GM21526 (cell line): Measurements from ENCODE around the gene UBE2S.
"Not testable (repeated sequence)": the region's sequence is repeated elsewhere in the genome, so short reads cannot be mapped to it uniquely, and the experiment has no call there.

Experiments used
- ATAC-seq: cut with Tn5 transposase; IDR thresholded peaks from one replicate; pipeline ENCODE4 v1.9.1; 2021; ENCODE audit warnings: moderate library complexity; ENCODE audit not compliant: unreplicated experiment, low FRiP score

UBE2S gene

GRCh38 chr19:55406826-55407549 lies 600 bp downstream of the UBE2S start:
- ATAC-seq = no peak

DNA sequence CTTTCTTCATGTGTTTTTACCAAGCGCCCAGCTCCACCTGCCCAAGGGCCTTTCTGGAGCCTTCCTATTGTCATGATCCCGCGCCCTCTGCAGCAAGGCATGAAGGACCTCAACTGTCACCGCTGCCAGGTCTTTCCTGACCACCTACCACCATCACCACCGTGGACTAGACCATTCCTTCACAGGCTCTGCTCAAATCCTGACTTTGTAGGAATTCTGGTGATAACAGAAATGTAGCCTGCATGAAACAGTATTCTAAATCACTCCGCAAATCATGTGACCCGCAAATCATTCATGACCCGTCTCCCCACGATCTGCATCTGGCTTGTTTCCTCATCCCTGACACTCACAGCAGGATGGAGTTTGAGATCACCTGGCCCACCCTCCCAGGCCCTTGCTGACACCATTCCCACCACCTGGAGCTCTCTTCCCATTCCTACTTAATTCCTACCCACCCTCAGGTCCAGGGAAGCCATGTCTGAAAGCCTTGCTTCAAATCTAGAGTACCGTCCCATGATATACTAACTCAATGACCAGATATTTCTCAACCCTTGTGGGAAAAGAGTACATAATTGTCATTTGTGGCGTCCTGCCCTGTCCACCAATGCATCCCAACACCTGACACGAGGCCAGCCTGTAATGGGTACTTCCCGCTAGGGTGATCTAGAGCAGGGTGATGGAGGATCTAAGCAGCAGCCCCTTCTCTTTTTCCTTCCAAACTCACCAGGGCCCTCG lies 1.3 kb downstream of the UBE2S start:
- ATAC-seq = no peak

DNA sequence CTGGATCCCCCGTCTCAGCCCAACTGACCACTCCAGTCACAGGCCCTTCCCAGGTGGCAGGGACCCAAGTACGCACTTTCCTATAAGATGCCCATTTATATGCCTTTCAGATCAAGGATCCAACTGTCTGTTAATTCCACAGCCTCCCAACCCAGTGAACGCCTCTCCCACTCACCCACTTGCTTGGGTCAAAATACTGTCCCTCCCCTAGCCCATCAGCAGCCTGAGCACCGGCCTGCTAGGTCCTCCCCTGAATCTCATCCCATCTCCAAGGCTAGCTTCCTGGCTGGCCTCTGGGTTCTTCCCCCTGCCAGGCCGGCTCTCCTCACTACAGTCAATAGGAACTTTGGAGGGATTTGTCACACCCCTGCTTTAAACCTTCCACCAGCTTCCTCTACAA lies 1.9 kb downstream of the UBE2S start:
- ATAC-seq = no peak

DNA sequence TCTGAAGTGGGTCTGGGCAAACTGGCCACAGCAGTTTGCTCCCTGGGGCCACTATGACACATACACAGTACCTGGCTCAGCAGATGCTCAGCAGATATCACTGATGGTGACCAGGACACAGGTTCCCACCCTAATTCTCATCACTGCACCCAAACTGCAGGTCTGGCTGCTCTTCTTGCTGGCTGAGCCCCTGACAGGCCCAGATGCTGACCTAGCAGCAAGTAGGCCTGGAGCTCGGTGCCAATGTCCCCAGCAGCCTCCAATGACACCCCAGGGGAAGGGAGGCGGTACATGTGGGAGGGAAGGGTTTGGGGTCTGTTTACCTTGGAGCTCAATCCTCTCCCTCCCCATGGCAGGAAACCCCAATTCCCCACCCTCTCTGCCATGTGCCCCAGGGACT lies 5.1 kb downstream of the UBE2S start:
- ATAC-seq = no peak

DNA sequence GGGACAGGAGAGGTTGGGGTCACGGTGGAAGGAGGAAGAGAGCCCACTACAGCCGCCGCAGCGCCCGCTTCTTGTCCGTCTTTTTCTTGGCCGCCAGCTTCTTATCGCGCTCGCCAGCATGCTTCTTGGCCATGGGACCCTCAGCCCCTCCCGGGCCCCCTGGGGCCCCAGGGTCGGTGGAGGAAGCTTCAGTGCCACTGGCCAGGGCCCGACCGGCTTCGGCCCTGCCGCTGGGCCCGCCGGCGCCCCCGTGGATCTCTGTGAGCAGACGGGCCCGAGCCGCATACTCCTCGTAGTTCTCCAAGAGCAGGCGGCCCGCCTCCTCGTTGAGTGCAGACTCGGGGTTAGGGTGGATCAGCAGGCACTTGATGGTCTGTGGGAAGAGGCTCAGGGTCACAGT lies 6.2 kb downstream of the UBE2S start:
- ATAC-seq = not testable (repeated sequence)

- no peak for ATAC-seq
Observed at GRCh38 chr19:55400281-55401087, 7.1 kb downstream of the UBE2S start.

- no peak for ATAC-seq
Observed at GRCh38 chr19:55398200-55398925, 9.2 kb downstream of the UBE2S start.

DNA sequence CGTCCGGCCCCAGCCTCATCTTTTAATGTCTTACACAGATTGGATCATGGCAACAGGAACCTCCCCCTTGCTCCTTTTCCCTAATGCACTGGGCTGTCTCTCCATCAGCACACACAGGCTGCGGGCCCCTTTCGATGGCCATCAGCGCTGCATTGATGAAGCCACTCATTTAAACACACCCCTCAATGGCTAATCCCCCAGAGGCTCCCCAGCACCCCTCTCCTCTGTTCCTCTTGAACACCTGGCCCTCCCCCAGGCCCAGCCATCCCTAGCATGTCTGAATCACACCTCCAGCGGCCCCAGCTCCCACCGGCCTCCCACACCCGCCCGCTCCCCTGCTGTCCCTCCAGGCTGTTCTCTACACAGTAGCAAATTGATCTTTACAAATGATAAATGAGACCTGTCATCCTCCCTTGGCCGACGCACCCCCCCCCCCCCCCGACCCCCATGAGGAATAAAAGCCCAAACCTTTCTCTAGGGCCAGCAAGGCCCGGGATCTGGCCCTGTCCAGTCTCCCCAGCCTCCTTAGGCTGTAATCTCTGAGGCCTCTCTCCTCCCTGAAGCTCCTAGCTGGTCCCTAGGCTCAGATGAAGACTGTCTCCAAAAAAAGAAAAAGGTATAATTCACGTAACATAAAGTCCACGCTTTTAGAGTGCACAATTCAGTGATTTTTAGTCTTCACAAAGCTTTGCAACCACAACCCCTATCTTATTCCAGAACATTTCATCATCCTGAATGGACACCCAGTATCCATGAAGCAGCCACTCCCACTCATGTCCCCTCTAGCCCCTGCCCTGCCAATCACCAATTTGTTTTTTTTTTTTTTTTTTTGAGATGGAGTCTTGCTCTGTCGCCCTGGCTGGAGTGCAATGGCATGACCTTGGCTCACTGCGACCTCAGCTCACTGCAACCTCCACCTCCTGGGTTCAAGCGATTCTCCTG lies 14.5 kb downstream of the UBE2S start:
- no peak for ATAC-seq

DNA sequence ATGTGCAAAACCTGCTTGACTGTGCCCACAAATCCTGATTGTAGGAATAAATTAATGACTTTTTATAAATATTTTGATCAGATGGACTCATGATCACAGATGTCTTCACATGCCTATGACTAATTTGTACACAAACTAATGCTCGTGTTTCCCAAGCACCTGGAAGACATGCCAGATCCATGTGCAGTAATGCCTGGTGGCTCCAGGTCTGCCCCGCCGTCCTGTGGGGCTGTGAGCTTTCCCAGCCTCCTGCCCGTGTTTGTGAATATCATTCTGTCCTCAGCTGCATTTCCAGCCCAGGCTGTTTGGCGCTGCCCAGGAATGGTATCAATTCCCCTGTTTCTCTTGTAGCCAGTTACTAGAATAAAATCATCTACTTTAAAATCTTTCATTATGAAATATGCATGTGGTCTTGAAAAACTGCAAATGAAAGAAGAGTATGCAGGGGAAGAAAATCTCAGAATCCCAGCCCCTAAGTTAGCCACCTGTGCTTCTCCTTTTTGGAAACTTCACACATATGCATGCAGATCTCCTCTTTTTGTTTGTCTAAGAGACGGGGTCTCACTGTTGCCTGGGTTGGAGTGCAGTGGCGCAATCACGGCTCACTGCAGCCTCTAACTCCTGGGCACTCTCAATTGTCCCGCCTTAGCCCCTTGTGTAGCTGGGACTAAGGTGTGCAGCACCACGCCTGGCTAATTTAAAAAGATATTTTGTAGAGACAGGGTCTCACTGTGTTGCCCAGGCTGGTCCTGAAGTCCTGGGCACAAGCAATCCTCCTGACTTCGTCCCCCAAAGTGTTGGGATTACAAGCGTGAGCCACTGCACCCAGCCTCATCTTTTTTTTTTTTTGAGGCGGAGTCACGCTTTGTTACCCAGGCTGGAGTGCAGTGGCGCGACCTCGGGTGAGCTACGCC lies 15.6 kb downstream of the UBE2S start:
- ATAC-seq = no peak

- ATAC-seq = no peak
Observed at GRCh38 chr19:55391191-55391670, 16.4 kb downstream of the UBE2S start.

DNA sequence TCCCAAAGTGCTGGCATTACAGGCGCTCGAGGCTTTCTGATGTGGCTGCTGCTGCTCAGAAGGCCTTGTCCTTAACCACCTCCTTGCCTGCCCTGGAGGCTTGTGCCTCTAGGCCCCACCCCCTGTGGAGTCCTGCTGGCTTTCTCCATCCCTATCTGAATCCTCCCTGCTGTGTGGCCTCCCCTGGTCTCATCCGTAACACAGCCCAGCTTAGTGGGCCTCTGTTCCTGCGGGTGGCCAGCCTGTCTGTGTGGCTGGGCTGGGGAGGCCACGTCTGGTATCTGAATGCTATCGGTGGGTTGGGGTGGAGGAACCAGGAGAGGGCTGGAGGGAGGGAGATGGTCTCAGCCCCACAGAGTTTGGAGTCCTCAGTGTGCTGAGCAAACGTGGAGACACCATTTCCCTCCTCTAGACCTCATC lies 17.1 kb downstream of the UBE2S start:
- ATAC-seq = no peak

DNA sequence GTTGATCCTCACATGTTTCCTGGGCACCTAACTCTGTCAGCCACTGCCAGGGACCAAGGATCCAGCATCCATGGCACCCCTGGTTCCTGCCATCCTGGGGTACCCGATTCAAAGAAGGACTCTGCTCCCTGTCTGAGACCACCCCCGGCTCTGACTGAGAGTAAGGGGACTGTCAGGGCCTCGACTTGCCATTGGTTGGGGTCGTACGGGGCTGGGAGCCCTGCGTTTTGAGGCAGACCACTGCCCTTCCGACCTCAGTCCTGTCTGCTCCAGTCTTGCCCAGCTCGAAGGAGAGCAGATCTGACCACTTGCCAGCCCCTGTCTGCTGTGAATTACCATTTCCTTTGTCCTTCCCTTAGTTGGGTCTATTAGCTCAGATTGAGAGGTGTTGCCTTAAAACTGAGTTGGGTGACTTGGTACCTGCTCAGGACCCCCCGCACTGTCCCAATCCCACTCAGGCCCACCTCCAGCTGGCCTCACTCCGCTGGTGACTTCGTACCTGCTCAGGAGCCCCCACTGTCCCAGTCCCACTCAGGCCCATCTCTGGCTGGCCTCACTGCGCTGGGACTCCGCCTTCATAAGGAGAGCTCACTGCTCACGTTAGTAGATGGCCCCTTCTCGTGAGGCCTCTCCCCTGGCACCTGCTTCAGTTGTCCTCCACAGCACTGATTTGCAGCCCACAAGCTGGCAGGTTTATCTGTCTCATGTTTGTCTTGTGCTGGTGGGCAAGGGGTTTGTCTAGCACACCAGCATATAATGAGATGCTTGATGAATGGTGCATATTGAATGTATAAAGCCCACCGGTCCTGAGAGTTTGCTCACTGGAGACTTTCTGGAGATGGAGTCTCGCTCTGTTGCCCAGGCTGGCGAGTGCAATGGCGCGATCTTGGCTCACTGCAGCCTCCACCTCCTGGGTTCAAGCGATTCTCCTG lies 17.9 kb downstream of the UBE2S start:
- ATAC-seq = no peak

DNA sequence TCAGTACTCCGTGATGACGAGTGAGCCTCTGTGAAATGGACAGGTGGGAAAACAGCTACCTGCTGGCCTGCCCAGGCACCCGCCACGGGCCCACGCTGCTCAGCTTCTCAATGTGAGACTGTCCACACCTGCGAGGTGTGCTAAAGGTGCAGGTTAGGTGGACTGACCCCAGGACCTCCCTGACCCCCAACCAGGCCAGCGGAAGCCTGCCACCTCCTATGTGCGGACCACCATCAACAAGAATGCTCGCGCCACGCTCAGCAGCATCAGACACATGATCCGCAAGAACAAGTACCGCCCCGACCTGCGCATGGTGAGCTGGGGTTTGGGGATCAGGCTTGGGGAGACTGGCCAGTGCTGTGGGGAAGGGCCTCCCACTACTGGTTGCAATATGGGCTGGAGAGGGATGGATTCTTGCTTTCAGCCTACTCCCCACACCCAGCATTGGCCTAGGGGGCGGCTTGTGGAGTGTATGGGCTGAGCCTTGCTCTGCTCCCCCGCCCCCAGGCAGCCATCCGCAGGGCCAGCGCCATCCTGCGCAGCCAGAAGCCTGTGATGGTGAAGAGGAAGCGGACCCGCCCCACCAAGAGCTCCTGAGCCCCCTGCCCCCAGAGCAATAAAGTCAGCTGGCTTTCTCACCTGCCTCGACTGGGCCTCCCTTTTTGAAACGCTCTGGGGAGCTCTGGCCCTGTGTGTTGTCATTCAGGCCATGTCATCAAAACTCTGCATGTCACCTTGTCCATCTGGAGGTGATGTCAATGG lies 19.7 kb downstream of the UBE2S start:
- ATAC-seq = no peak

DNA sequence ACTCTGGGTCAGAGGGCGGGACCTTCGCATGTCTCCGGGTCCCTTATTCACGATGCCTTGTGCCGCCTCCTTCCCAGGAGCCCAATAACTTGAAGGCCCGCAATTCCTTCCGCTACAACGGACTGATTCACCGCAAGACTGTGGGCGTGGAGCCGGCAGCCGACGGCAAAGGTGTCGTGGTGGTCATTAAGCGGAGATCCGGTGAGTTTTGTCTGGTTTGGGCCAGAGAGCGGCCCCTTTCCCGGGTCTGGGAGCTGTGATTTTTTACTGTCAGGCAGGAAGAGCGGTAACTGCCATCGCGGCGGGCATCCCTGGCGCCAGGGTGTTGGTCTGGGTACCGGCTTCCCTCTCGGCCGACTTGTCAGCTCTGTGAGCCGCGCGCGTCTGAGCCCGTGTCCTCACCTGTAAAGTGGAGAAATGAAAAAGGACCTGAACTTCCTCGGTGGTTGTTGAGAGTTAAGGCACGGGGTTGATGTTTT lies 21.1 kb downstream of the UBE2S start:
- ATAC-seq = no peak

DNA sequence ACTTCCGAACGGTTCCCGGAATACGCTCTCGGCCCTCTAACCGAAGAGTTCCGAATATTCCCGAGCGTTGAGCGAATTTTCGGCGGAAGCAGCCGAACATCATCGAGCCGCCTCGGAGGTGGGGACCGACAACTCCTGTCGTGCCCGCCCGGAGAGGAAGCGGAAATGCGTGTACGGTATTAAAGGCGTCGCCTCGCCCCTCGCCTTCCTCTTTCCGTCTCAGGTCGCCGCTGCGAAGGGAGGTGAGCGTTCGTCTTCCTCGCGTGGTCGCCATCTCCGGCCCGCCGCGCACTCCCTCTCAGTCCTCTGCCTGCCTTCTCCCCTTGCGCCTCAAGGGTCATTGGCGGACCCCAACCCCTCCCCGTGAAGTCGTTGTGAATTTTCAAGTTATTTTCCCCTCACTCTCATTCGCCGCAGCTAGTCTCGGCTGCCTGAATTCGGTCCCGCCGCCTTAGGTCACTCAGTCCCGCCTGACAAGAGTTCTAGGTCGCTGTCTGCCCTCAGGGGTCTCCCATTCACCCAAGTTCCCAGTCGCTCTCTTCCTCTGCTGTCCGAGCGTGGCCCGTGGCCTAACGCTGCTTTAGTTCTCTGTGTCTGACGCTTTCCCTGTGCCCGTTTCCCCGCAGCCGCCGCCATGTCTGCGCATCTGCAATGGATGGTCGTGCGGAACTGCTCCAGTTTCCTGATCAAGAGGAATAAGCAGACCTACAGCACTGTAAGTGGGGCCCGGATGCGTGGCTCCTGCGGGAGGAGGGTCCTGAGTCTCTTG lies 21.7 kb downstream of the UBE2S start, which contains the start of gene RPL28:
Gene RPL28, plus strand, starts transcription at position 209 of the 769 bp plus-strand sequence. Its CDS starts 426 bp downstream, at position 635.
- peak; percentile 51 for ATAC-seq
